ENCODE measurements around the gene LY86.
A peak's percentile ranks its signal among the peaks of the same experiment; 100 is the strongest.

The LY86 gene

GRCh38 chr6:6588064-6588923, at the start of gene LY86:
Gene LY86 (plus strand): TSS chr6:6588720. CDS start chr6:6588735, 15 bp downstream.
- DNase-seq (ENCODE audit: low read depth, low spot score) = no peak

- no peak for DNase-seq (ENCODE audit: low read depth, low spot score)
Observed at GRCh38 chr6:6539036-6539435, 49.5 kb upstream of the LY86 start.

- no peak for DNase-seq (ENCODE audit: low read depth, low spot score)
Observed at GRCh38 chr6:6542357-6542756, 46.2 kb upstream of the LY86 start.

- DNase-seq (ENCODE audit: low read depth, low spot score) = no peak
Observed at GRCh38 chr6:6543181-6543879, 45.2 kb upstream of the LY86 start.

- DNase-seq (ENCODE audit: low read depth, low spot score) = no peak
Observed at GRCh38 chr6:6545616-6546317, 42.8 kb upstream of the LY86 start.

- no peak for DNase-seq (ENCODE audit: low read depth, low spot score)
Observed at GRCh38 chr6:6546318-6547109, 42.0 kb upstream of the LY86 start.

GRCh38 chr6:6547110-6547879, 41.2 kb upstream of the LY86 start:
- DNase-seq (ENCODE audit: low read depth, low spot score) = peak; percentile 71

- DNase-seq (ENCODE audit: low read depth, low spot score) = no peak
Observed at GRCh38 chr6:6556161-6556737, 32.3 kb upstream of the LY86 start.

GRCh38 chr6:6556738-6557503, 31.6 kb upstream of the LY86 start:
- DNase-seq (ENCODE audit: low read depth, low spot score) = no peak

- DNase-seq (ENCODE audit: low read depth, low spot score) = no peak
Observed at GRCh38 chr6:6557504-6557839, 31.0 kb upstream of the LY86 start.

GRCh38 chr6:6557886-6558285, 30.6 kb upstream of the LY86 start:
- DNase-seq (ENCODE audit: low read depth, low spot score) = no peak

GRCh38 chr6:6559994-6560570, 28.4 kb upstream of the LY86 start:
- DNase-seq (ENCODE audit: low read depth, low spot score) = no peak

- no peak for DNase-seq (ENCODE audit: low read depth, low spot score)
Observed at GRCh38 chr6:6560909-6561308, 27.6 kb upstream of the LY86 start.

- no peak for DNase-seq (ENCODE audit: low read depth, low spot score)
Observed at GRCh38 chr6:6564154-6564553, 24.4 kb upstream of the LY86 start.

GRCh38 chr6:6565069-6565468, 23.5 kb upstream of the LY86 start:
- no peak for DNase-seq (ENCODE audit: low read depth, low spot score)

- DNase-seq (ENCODE audit: low read depth, low spot score) = no peak
Observed at GRCh38 chr6:6565488-6565887, 23.0 kb upstream of the LY86 start.

GRCh38 chr6:6566766-6567165, 21.8 kb upstream of the LY86 start:
- no peak for DNase-seq (ENCODE audit: low read depth, low spot score)

- no peak for DNase-seq (ENCODE audit: low read depth, low spot score)
Observed at GRCh38 chr6:6569096-6569810, 19.3 kb upstream of the LY86 start.

GRCh38 chr6:6569811-6570164, 18.7 kb upstream of the LY86 start:
- no peak for DNase-seq (ENCODE audit: low read depth, low spot score)

Measured in iPS DF 19.7 (cell line).